Measurements from ENCODE around the gene LRRC3.

LRRC3 gene

GRCh38 chr21:44489962-44490361 lies 34.7 kb downstream of the LRRC3 start:
- ChIA-PET CTCF (interaction anchor here (0.5 to 2.2 kb wide), 17 partner anchors 10 to 651 kb away, joined by 3 to 14 read pairs (median 4); no protein-coding TSS in a partner anchor), POLR2A (no interaction called here)
- Histone ChIP-seq H3K9me3 (ENCODE audit: control insufficient read depth, insufficient read depth, low read depth, low read length) (no peaks in the 10 kb centered on the region; the same call in 1 of the 2 replicates), H3K4me1 (ENCODE audit: control insufficient read depth, insufficient read depth, low read length) (no peaks in the 10 kb centered on the region), H3K36me3 (ENCODE audit: control insufficient read depth in 2 of 2, insufficient read depth in 1 of 2, low read length in 2 of 2) (no peaks in the 10 kb centered on the region), H3K27ac (ENCODE audit: extremely low read depth, low read depth, low read length) (no peak overlapping the region), H3K4me3 (ENCODE audit: low read depth, low read length) (no peak overlapping the region)
- TF ChIP-seq ZFP41 (tag by site-specific recombination; IDR thresholded peaks at IDR 0.05; ENCODE audit: borderline replicate concordance) (no peak), KLF1 (tag by site-specific recombination; IDR thresholded peaks at IDR 0.05) (peak; percentile 52)

GRCh38 chr21:44490405-44490804 lies 35.1 kb downstream of the LRRC3 start:
- POLR2A ChIA-PET = no interaction called here
- Histone ChIP-seq H3K36me3 (ENCODE audit: control insufficient read depth in 2 of 2, insufficient read depth in 1 of 2, low read length in 2 of 2) (no peaks in the 10 kb centered on the region), H3K9me3 (ENCODE audit: control insufficient read depth, insufficient read depth, low read depth, low read length) (no peaks in the 10 kb centered on the region; the same call in 1 of the 2 replicates), H3K27ac (ENCODE audit: extremely low read depth, low read depth, low read length) (no peak overlapping the region), H3K4me1 (ENCODE audit: control insufficient read depth, insufficient read depth, low read length) (no peaks in the 10 kb centered on the region), H3K4me3 (ENCODE audit: low read depth, low read length) (no peak overlapping the region)
- CTCF ChIA-PET = interaction anchor here (0.5 to 2.2 kb wide), 11 partner anchors 10 to 646 kb away, joined by 3 to 14 read pairs (median 4); no protein-coding TSS in a partner anchor
- TF ChIP-seq ZNF350 (tag by site-specific recombination; IDR thresholded peaks at IDR 0.05) (no peak), ZFP69B (tag by site-specific recombination; IDR thresholded peaks at IDR 0.05) (no peak), KLF8 (tag by site-specific recombination; IDR thresholded peaks at IDR 0.05) (no peak), ZNF558 (tag by site-specific recombination; IDR thresholded peaks at IDR 0.05) (no peak), MEIS1 (CRISPR knock-in tag; IDR thresholded peaks at IDR 0.05; ENCODE audit: borderline replicate concordance) (no peak), ZNF157 (tag by site-specific recombination; IDR thresholded peaks at IDR 0.05) (no peak), ZNF549 (tag by site-specific recombination; IDR thresholded peaks at IDR 0.05) (no peak), KLF16 (tag by site-specific recombination; IDR thresholded peaks at IDR 0.05) (no peak), ZNF692 (tag by site-specific recombination; IDR thresholded peaks at IDR 0.05) (no peak), BCL11B (tag by site-specific recombination; IDR thresholded peaks at IDR 0.05; ENCODE audit: low read depth) (no peak), ZNF514 (tag by site-specific recombination; IDR thresholded peaks at IDR 0.05) (no peak), ZNF544 (tag by site-specific recombination; IDR thresholded peaks at IDR 0.05) (no peak), SP2 (tag by site-specific recombination; IDR thresholded peaks at IDR 0.05) (no peak), ZBTB26 (tag by site-specific recombination; optimal IDR thresholded peaks at IDR 0.05) (no peak)

GRCh38 chr21:44490816-44491215 lies 35.5 kb downstream of the LRRC3 start:
- Histone ChIP-seq H3K27ac (ENCODE audit: extremely low read depth, low read depth, low read length) (no peak overlapping the region), H3K4me3 (ENCODE audit: low read depth, low read length) (no peak overlapping the region), H3K9me3 (ENCODE audit: control insufficient read depth, insufficient read depth, low read depth, low read length) (no peaks in the 10 kb centered on the region; the same call in 1 of the 2 replicates), H3K36me3 (ENCODE audit: control insufficient read depth in 2 of 2, insufficient read depth in 1 of 2, low read length in 2 of 2) (no peaks in the 10 kb centered on the region), H3K4me1 (ENCODE audit: control insufficient read depth, insufficient read depth, low read length) (no peaks in the 10 kb centered on the region)
- no peak for TF ChIP-seq ZNF692 (tag by site-specific recombination; IDR thresholded peaks at IDR 0.05)
- TF ChIP-seq ZNF654 (tag by site-specific recombination; IDR thresholded peaks at IDR 0.05; ENCODE audit: low read depth) = no peak
- no peak for TF ChIP-seq ZNF26 (tag by site-specific recombination; IDR thresholded peaks at IDR 0.05)
- no peak for TF ChIP-seq ZNF791 (tag by site-specific recombination; IDR thresholded peaks at IDR 0.05)
- ChIA-PET POLR2A (no interaction called here), CTCF (interaction anchor here (1.2 to 2.2 kb wide), 4 partner anchors 11 to 20 kb away, joined by 3 to 14 read pairs (median 8); no protein-coding TSS in a partner anchor)

All from HEK293 (cell line).